Suppressor macrophage treated with lipopolysaccharide for 4 hours (primary cell): ENCODE data around the gene PDLIM5.

ENCODE experiments used
- DNase-seq: peaks from one replicate; pipeline ENCODE4 v3.0.0-alpha.2; 2020

Gene PDLIM5

DNA sequence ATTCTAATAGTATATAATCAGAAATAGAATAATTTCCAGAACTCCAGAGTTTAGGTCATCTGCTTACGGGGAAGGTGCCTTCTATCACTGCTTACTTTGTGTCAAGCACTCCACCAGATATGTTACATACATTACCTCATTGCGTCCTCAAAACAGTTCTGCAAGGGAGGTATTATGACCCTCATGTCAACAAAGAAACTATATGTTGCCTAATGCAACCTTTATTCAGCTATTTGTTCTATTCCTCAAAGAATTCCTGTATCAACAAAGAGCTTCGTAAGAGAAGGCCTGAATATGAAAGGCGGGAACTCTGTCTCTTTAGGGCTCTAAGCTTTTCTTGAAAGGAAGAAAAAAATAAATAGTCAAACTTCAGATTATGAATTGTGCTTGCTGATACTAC is 114.7 kb downstream of the PDLIM5 start:
- DNase-seq, result no peak

- no peak for DNase-seq
Observed at GRCh38 chr4:94567811-94568210, 116.1 kb downstream of the PDLIM5 start.

- no peak for DNase-seq
Observed at GRCh38 chr4:94570558-94570957, 118.8 kb downstream of the PDLIM5 start.

- DNase-seq, result no peak
Observed at GRCh38 chr4:94571298-94571697, 119.6 kb downstream of the PDLIM5 start.

GRCh38 chr4:94571715-94572114 is 120.0 kb downstream of the PDLIM5 start:
- no peak for DNase-seq

DNA sequence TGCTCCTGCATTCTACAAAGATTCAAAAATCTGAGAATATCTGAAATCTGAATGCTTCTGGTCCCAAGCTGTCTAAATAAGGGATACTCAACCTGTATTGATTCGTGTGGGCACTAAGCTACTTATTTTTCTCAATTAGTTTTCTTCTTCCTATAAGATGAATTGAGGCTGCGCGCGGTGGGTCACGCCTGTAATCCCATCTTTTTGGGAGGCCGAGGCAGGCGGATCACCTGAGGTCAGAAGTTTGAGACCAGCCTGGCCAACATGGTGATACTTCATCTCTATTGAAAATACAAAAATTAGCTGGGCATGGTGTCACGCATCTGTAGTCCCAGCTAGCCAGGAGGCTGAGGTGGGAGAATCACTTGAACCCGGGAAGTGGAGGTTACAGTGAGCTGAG is 122.3 kb downstream of the PDLIM5 start:
- no peak for DNase-seq

- DNase-seq, result no peak
Observed at GRCh38 chr4:94574616-94575015, 122.9 kb downstream of the PDLIM5 start.

GRCh38 chr4:94575652-94576051 is 123.9 kb downstream of the PDLIM5 start:
- no peak for DNase-seq

- no peak for DNase-seq
Observed at GRCh38 chr4:94576210-94576609, 124.5 kb downstream of the PDLIM5 start.

GRCh38 chr4:94577136-94577535 is 125.4 kb downstream of the PDLIM5 start:
- no peak for DNase-seq

- DNase-seq, result no peak
Observed at GRCh38 chr4:94578195-94578594, 126.5 kb downstream of the PDLIM5 start.

DNA sequence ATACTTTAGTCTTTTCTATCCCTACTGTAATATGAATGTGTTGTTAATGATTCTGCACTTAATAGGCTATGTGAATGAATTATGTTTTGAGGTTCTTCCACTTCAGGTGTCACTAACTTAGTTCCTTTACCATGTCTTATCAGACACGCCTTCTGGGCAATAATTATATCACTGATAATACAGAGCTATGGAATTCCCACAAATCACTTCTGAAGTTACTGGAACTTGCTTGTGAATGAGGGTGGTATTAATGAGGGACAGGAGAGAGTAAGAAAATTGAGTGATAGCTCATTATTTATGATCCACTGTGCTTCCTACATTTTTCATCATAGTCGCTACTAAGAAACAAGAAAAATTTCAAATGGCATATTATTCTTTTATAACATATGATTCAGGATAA is 130.0 kb downstream of the PDLIM5 start:
- no peak for DNase-seq

DNA sequence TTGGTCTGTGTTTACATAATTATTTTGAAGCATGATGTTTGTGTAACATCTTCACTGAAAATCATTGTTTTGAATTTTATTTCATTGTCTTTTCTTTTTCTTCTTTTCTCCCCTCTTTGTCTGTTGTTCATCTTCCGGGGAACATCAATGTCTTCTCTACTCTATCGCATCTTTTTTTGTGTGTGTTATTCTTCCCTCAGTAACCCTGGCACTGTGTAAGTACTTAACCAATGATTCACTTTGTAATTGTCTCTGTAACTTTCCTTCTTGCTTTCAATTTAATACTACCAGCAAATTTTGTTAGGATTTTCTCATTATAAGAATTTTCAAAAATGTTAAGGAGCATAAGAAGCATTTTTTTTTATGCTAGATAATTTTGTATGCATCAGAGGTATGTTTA is 130.8 kb downstream of the PDLIM5 start:
- DNase-seq, result no peak

- no peak for DNase-seq
Observed at GRCh38 chr4:94583914-94584641, 132.3 kb downstream of the PDLIM5 start.

- no peak for DNase-seq
Observed at GRCh38 chr4:94588896-94589693, 137.4 kb downstream of the PDLIM5 start.

DNA sequence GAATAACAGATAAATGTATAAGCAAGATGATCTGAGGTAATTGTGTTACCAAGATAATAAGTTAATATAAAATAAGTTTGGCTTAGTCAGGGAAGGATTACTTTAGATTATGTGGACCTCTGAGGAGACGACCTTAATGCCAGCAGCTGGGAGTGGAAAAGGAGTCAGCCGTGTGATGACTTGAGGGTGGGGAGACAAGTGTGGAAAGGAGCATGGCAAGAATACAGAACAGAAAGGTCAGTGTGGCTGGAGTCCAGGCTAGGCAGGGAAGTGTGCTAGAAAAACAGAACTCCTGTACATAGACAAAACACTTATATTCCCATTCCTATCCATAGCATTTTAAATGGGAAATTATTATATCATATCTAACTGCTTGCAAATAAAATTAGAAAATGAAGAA is 138.8 kb downstream of the PDLIM5 start:
- DNase-seq, result no peak

DNA sequence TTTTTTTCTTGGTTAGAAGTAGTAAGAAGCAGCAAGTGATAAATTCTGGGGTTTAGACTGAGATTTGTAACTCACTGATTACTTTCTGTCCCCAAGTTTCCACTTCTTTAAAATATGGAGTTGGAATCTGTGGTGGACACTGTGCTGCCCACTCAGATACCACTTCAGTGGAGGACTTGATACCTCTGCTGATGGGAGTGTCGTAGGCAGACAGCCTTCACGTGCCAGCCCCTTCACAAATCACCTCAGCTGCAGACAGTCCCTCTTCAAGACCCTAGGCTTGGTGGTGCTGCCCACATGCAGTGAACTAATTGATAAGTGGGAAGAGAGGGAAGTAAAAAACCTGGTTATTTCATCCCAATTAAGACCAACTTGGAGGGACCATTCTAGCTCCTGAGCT is 139.5 kb downstream of the PDLIM5 start:
- DNase-seq, result no peak

DNA sequence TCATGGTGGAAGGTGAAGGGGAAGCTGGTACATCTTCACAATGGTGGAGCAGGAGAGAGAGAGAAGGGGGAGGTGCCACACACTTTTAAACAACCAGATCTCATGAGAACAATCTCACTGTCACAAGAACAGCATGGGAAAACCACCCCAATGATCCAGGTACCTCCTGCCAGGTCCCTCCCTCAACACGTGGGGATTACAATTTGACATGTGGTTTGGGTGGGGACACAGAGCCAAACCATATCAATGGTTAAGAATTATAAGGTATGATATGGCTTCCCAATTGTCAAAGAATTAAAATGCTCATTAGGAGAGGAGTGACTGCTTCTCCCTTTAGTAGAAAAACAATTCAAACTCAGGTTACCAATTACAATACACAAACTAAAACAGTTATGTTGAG is 143.3 kb downstream of the PDLIM5 start:
- DNase-seq, result no peak

GRCh38 chr4:94595880-94596483 is 144.2 kb downstream of the PDLIM5 start:
- DNase-seq, result peak; percentile 56

- no peak for DNase-seq
Observed at GRCh38 chr4:94598758-94599157, 147.0 kb downstream of the PDLIM5 start.

- DNase-seq, result no peak
Observed at GRCh38 chr4:94603170-94603747, 151.5 kb downstream of the PDLIM5 start.

DNA sequence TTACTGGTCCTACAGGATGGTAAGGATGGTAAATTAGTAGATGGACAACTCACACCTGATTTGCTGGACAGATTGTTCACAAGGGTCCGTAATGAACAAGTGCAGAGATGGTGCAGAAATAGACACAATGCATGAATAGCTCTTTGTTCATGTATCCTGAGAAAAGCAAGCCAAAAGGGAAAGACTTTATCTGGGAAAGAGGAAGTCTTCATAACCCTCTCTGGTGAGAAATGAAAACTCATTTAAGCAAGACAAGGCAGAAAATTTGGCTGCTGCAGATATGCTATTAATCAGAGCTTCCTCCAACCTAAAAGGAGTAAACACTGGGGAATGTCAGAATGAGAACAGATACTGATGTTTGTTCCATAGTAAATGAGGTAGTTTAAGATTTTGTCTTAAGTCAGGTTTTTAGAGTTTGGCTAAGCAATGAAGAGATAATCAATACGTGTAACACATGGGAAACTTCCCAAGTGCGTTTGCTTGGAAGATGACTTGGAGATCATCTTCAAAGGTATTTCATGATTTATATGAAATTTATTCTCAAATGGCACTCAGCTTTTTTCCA is 153.6 kb downstream of the PDLIM5 start:
- DNase-seq, result peak; percentile 45

DNA sequence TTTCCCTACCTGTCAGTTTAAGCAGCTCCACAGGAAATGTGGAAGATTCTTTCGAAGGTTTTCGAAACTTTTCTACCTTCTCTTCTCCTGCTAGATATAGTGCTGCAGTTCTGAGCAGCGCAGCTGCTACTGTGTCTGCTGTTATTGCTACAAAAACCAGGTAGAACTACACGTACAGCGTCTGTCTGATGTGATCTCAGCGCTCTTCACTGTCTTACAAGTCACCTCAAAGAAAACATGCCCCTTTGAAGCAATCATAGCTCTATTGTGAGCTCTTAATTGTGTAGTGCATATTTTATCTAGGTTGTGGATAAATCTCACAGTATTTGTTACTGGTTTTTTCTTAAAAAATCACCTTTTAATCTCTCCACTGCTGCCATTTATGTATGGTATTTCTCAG is 158.4 kb downstream of the PDLIM5 start:
- DNase-seq, result no peak
